AG04449 (cell line): ENCODE data around the gene CNNM4.

Source experiments
- CTCF ChIA-PET: fragments of 350-600 bp; formaldehyde crosslinking; extraction: SDS; loops from one replicate; lab custom pipeline; 2021; ENCODE audit warnings: antibody characterized with exemption; lab: Yijun Ruan, JAX
- POLR2A ChIA-PET: fragments of 400-600, 350-600 bp; formaldehyde crosslinking; extraction: SDS; loops from one replicate; lab custom pipeline; 2020; ENCODE audit warnings: antibody characterized with exemption, inconsistent platforms; lab: Yijun Ruan, JAX
- DNase-seq: peaks from one replicate; pipeline ENCODE4 v3.0.0-alpha.2; 2010; ENCODE audit warnings: low read depth, low spot score
- H3K4me3 ChIP-seq: 2 replicates; pipeline ENCODE4 v1.5.1; 2011; ENCODE audit warnings: low read depth, mild to moderate bottlenecking, control low read depth, low read length
- TF ChIP-seq, protein P1 (sequence below): IDR thresholded peaks from one replicate; pipeline ENCODE4 v1.5.1; 2011; ENCODE audit warnings: mild to moderate bottlenecking, moderate library complexity, low read length, control low read depth, inconsistent platforms; ENCODE audit not compliant: insufficient read depth; ENCODE audit errors: missing control alignments

The CNNM4 gene

DNA sequence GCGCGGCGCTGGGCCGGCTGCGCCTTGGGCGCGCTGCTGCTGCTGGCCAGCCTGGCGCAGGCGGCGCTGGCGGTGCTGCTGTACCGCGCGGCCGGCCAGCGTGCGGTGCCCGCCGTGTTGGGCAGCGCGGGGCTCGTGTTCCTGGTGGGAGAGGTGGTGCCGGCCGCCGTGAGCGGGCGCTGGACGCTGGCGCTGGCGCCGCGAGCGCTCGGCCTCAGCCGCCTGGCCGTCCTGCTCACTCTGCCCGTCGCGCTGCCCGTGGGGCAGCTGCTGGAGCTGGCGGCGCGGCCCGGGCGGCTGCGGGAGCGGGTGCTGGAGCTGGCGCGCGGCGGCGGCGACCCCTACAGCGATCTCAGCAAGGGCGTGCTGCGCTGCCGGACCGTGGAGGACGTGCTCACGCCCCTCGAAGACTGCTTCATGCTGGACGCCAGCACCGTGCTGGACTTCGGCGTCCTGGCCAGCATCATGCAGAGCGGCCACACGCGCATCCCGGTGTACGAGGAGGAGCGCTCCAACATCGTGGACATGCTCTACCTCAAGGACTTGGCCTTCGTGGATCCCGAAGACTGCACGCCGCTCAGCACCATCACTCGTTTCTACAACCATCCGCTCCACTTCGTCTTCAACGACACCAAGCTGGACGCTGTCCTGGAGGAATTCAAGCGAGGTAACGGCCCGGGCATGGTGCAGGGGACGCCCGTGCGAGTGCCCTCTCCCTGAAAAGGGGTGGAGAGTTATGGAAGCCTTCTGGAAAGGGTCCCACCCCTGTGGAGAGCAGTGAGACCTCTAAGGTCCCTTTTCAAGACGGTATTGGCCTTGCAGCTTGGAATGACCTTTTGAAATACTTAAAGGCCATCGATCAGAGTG is 56.4 kb downstream of the CNNM4 start:
- ChIA-PET POLR2A (interaction anchor here (1.0 kb wide), 1 partner anchor 52 kb away, joined by 3 read pairs; no protein-coding TSS in a partner anchor), CTCF (interaction anchor here (0.8 to 2.2 kb wide), 10 partner anchors 10 to 144 kb away, joined by 3 to 9 read pairs (median 4); partner anchors contain the start of genes ANKRD39 and CNNM4)
- peak overlapping the region; percentile 65 for H3K4me3 ChIP-seq
- no peak for DNase-seq
- TF ChIP-seq, protein P1, sequence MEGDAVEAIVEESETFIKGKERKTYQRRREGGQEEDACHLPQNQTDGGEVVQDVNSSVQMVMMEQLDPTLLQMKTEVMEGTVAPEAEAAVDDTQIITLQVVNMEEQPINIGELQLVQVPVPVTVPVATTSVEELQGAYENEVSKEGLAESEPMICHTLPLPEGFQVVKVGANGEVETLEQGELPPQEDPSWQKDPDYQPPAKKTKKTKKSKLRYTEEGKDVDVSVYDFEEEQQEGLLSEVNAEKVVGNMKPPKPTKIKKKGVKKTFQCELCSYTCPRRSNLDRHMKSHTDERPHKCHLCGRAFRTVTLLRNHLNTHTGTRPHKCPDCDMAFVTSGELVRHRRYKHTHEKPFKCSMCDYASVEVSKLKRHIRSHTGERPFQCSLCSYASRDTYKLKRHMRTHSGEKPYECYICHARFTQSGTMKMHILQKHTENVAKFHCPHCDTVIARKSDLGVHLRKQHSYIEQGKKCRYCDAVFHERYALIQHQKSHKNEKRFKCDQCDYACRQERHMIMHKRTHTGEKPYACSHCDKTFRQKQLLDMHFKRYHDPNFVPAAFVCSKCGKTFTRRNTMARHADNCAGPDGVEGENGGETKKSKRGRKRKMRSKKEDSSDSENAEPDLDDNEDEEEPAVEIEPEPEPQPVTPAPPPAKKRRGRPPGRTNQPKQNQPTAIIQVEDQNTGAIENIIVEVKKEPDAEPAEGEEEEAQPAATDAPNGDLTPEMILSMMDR: no peak

DNA sequence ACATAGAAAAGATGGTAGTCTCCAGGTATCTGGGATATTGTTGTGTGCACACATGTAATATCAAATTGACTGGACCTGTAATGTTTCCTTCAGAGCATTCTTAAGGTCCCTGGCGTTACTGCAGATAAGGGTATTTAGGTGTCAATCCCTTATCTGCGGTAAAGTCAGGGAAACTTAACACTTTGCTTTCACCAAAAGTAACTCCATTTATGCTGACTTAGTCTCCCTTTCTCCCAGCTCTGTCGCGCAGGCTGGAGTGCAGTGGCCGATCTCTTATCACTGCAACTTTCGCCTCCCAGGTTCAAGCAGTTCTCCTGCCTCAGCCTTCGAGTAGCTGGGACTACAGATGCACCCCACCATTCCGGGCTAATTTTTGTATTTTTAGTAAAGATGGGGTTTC is 57.2 kb downstream of the CNNM4 start:
- no peak overlapping the region; the same call in 1 of the 2 replicates for H3K4me3 ChIP-seq
- TF ChIP-seq, protein P1: no peak
- ChIA-PET CTCF (interaction anchor here (0.8 to 2.2 kb wide), 6 partner anchors 20 to 133 kb away, joined by 3 to 9 read pairs (median 4); partner anchors contain the start of gene ANKRD39), POLR2A (no interaction called here)
- no peak for DNase-seq

DNA sequence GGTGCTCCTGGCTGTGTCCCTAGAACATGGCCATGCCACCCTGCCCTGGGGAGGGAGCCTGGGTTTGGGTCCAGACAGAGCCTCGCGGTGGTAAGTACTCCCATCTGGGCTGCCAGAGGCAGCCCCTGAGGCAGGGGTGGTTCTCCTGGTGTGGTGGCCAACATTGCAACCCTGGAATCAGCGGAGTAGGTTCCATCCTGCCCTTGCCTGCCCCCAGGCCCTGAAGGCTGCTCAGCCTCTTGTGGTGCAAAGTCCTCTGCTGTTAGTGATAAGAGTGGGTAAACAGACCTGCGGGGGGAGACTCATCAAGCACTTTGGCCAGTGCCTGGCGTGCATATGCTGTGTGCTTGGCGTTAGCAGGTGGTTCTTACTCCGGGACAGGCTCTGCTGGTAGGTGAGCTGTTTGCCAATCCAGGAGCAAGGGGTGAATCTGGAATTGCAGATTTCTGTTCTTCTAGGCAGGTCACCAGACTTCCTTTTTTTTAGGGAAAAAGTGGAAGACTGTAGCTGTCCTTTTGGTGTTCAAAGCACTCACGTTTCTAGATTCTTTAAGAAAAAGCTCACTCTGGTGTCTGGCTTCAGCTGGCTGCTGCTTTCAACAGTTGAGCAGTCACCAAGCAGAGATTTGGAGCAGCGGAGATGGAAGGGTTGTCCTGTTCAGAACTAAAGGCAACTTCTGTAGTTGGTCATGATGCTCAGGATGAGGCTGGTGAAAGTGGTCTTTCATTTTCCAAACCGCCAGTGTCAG is 58.6 kb downstream of the CNNM4 start:
- CTCF ChIA-PET: interaction anchor here (0.8 to 2.5 kb wide), 4 partner anchors 19 to 132 kb away, joined by 3 to 9 read pairs (median 4); partner anchors contain the start of gene ANKRD39
- no peak for DNase-seq
- TF ChIP-seq, protein P1: no peak
- POLR2A ChIA-PET: no interaction called here
- no peak overlapping the region for H3K4me3 ChIP-seq

DNA sequence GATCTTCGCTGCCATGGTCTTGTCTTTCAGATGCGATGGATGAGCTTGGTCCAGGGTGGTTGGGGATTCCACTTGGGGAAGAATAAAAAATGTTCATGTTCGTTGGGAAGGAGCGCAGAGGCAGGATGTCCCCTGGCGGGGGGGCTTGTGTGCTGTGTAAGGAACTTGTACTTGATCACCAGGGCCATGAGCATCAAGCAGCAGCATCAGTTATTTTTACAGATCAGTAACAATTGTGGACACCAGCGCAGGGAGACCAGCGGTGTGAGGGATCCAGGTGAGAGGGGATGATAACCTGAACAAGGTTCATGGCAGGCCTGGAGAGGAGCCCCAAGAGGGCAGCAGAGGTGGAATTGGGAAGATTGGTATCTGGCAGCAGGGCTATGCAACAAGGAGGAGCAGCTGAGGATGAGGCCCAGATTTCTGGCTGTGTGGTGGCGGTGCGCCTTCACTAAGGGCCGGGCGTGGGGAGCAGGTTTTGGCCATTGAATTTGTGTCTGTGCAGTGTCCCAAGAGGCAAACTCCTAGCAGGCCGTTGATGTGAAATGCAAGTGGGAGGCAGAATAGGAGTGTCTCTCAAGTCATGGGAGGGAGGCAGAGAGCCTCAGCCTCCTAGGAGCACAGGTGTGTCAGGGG is 59.3 kb downstream of the CNNM4 start:
- CTCF ChIA-PET: interaction anchor here (1.0 to 2.5 kb wide), 5 partner anchors 20 to 131 kb away, joined by 3 to 9 read pairs (median 3); partner anchors contain the start of gene ANKRD39
- POLR2A ChIA-PET: no interaction called here
- DNase-seq: no peak
- TF ChIP-seq, protein P1: no peak
- H3K4me3 ChIP-seq: no peak overlapping the region

DNA sequence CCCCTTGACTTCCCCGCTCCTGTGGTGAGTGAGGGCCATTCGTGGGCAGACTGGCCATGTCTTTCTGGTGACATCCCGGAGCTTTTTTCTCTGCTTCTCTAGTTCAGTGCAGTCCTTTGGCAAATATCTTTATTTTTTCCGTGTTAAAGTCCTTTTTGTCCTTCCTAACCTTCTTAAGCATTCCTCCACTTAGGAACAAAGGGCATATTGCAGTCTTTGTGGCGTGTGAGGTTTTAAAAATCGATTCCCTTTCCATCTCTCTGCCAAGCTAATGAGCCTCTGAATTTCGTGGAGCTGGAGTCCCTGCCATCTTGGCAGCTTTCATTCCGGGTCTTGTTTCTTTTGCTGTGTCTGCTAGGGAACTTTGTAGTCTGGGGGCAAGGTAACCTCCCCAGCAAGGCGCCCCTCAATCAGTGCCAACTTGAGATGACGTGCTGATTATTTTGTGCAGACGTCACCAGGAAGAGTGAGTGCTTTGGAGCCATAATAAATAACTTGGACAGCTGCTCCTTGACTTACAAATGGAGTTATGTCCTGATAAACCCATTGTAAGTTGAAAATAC is 60.5 kb downstream of the CNNM4 start:
- POLR2A ChIA-PET: interaction anchor here (1.0 kb wide), 1 partner anchor 37 kb away, joined by 3 read pairs; the partner anchor contains the start of gene ANKRD39

More for the DNA sequence above, 60.5 kb downstream of the CNNM4 start:
- CTCF ChIA-PET: interaction anchor here (1.0 to 2.5 kb wide), 5 partner anchors 15 to 130 kb away, joined by 3 to 9 read pairs (median 3); partner anchors contain the start of genes ANKRD39 and CNNM4
- H3K4me3 ChIP-seq: no peak overlapping the region
- TF ChIP-seq, protein P1: no peak
- no peak for DNase-seq
